ENCODE measurements around the gene MYBBP1A. TPM values are rescaled to one million over a fixed set of nuclear protein-coding genes. Genes with fewer than 3 reads are reported as not detected.

The MYBBP1A gene
- polyA plus RNA-seq, 2 of the 4 experiments (the other 2 are of a cell fraction): 42.9 to 95.1 TPM

DNA sequence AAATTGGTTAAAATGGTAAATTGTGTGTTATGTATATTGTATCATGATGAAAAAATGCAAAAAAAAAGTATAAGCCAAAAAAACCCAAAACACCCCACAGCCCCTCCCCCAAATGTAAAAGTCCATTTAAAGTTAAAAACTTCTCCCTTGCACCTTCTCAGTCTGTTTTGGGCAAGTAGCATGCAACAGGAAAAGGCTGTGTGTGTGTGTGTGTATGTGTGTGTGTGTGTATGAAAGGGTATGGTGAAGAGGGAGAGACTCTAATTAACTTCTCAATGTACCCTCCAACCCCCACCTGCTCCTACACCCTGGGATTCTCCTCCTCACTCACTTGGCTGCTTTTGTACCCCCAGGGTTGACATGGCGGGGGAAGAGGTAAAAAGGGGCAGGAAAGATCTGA is 14.4 kb upstream of the MYBBP1A start:
- no peak overlapping the region for H3K4me3 ChIP-seq
- DNase-seq (ENCODE audit: low read depth in 1 of 2, low spot score in 1 of 2) (no peak), FAIRE-seq (no peak), ATAC-seq (no peak)
- no peaks in the 10 kb centered on the region for H3K9me3 ChIP-seq
- POLR2A ChIA-PET: no interaction called here
- no peak overlapping the region for H3K4me2 ChIP-seq
- H3K27ac ChIP-seq: no peak overlapping the region
- WGBS (ENCODE audit: missing lambda C conversion rate): 94% methylated on average over 1 of the region's 1 CpG
- H3K4me1 ChIP-seq: peaks cover 10% of the 10 kb centered on the region; the same call in 1 of the 3 replicates
- CTCF ChIA-PET: interaction anchor here (0.6 to 7.5 kb wide), 10 partner anchors 9 to 243 kb away, joined by 3 to 238 read pairs (median 6); partner anchors contain the start of gene GGT6
- TF ChIP-seq, protein P1, sequence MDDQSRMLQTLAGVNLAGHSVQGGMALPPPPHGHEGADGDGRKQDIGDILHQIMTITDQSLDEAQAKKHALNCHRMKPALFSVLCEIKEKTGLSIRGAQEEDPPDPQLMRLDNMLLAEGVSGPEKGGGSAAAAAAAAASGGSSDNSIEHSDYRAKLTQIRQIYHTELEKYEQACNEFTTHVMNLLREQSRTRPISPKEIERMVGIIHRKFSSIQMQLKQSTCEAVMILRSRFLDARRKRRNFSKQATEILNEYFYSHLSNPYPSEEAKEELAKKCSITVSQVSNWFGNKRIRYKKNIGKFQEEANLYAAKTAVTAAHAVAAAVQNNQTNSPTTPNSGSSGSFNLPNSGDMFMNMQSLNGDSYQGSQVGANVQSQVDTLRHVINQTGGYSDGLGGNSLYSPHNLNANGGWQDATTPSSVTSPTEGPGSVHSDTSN (IDR thresholded peaks at IDR 0.05): no peak
- TF ChIP-seq FOXS1 (CRISPR knock-in tag; IDR thresholded peaks at IDR 0.05): no peak

DNA sequence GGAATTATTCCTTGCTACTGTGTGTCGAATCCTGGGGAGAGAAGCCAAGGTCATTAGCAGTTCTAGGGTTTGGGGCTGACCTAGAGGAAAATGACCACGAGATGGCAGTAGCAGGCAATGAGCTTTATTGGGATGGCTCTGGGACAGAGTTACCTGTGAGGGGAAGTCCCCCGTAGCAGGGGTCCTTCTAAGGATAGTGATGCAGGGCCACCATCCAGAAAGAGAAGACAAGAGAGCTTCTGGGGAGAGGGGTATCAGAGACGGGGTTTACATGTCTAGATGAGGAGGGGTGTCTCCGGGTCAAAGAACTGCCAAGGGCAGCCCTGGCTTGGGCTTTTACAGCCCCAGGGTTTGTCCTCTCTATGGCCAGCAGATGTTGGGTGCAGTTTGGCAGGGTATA is 11.6 kb upstream of the MYBBP1A start:
- WGBS (ENCODE audit: missing lambda C conversion rate): 7% methylated on average over 5 of the region's 5 CpGs
- H3K4me2 ChIP-seq: no peak overlapping the region
- H3K4me3 ChIP-seq: no peak overlapping the region
- peak; percentile 70 to 94 for DNase-seq (ENCODE audit: low read depth in 1 of 2, low spot score in 1 of 2)
- TF ChIP-seq, protein P2, sequence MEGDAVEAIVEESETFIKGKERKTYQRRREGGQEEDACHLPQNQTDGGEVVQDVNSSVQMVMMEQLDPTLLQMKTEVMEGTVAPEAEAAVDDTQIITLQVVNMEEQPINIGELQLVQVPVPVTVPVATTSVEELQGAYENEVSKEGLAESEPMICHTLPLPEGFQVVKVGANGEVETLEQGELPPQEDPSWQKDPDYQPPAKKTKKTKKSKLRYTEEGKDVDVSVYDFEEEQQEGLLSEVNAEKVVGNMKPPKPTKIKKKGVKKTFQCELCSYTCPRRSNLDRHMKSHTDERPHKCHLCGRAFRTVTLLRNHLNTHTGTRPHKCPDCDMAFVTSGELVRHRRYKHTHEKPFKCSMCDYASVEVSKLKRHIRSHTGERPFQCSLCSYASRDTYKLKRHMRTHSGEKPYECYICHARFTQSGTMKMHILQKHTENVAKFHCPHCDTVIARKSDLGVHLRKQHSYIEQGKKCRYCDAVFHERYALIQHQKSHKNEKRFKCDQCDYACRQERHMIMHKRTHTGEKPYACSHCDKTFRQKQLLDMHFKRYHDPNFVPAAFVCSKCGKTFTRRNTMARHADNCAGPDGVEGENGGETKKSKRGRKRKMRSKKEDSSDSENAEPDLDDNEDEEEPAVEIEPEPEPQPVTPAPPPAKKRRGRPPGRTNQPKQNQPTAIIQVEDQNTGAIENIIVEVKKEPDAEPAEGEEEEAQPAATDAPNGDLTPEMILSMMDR (IDR thresholded peaks at IDR 0.05): peak; percentile 88
- TF ChIP-seq SMC3 (IDR thresholded peaks at IDR 0.05) (peak; percentile 86), RAD21 (conservative IDR thresholded peaks at IDR 0.05 in 1 of 2, IDR thresholded peaks at IDR 0.05 in 1 of 2) (peak; percentile 83 to 90), ESRRA (IDR thresholded peaks at IDR 0.05; ENCODE audit: borderline replicate concordance, low read length) (0 out of 2 replicates have a peak, but pooled peaks have one; percentile 53), NR3C1 (IDR thresholded peaks at IDR 0.05) (no peak), EP300 (IDR thresholded peaks at IDR 0.05) (no peak), CHD2 (IDR thresholded peaks at IDR 0.05; ENCODE audit: low read length, partially characterized antibody) (no peak)
- H3K27ac ChIP-seq: no peak overlapping the region
- peak; percentile 78 to 93; a peak in 5 of 6 replicates for ATAC-seq
- H3K9me3 ChIP-seq: no peaks in the 10 kb centered on the region
- 0 out of 3 replicates have a peak, but pooled peaks cover 4% of the 10 kb centered on the region for H3K4me1 ChIP-seq
- CTCF ChIA-PET: interaction anchor here (0.6 to 7.5 kb wide), 86 partner anchors 10 to 839 kb away, joined by 3 to 238 read pairs (median 4); partner anchors contain the start of genes ARRB2, C17orf107, CAMTA2 and CHRNE
- peak; percentile 95 for FAIRE-seq
- POLR2A ChIA-PET: interaction anchor here (0.9 to 1.6 kb wide), 4 partner anchors 11 to 343 kb away, joined by 3 to 8 read pairs (median 3); partner anchors contain the start of gene MYBBP1A

DNA sequence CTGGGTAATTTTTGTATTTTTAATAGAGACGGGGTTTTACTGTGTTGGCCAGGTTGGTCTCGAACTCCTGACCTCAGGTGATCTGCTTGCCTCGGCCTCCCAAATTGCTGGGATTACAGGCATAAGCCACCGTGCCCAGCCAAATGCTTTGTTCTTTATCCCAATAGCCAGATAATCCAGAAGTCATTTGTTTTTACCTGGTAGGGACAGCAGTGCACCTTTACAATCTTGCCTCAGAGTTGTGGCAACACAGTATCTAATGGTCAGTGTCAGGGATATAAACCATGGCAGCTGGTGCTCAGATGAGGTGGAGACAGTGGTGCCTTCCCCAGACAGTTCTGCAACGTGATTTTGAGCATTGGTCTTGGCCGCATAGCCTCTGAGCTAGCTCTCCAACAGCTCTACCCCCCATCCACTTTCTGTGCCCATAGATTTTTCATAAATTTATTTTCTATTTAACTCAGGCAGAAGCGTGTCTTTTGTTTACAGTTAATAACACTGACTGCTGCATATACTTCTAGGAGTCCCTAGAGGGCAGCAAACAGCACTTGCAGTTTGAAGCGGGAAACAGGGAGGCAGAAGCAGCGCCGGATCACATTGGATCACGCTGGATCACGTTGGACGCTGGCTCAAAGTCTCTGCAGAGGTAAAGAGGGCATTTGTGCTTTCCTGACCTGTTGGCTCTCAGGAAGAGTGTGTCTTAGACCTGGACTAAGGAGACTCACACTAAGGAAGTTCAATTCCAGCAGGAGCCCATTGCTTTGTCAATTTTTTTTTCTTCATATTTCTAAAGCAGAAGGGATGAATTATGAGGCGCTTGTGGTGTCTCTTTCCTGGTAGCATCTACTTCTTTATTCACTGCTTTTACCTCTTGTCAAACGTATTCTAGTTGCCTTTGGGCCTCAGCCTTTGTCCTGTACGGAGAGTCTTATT is 10.3 kb upstream of the MYBBP1A start:
- whole genome bisulfite sequencing (ENCODE audit: missing lambda C conversion rate): 24% methylated on average over 16 of the region's 16 CpGs
- H3K4me1 ChIP-seq: 0 out of 3 replicates have a peak, but pooled peaks cover 4% of the 10 kb centered on the region
- peak overlapping the region; percentile 62 for H3K4me2 ChIP-seq
- peak; percentile 79 for FAIRE-seq
- ChIA-PET POLR2A (interaction anchor here (1.8 kb wide), 1 partner anchor 10 kb away, joined by 5 read pairs; the partner anchor contains the start of gene MYBBP1A), CTCF (interaction anchor here (0.6 to 7.5 kb wide), 53 partner anchors 8 to 502 kb away, joined by 3 to 238 read pairs (median 6); partner anchors contain the start of genes CAMTA2, MYBBP1A, PELP1 and PLD2)
- peak; percentile 90 to 92 for ATAC-seq
- peak; percentile 92 for DNase-seq (ENCODE audit: low read depth in 1 of 2, low spot score in 1 of 2)
- H3K4me3 ChIP-seq: no peak overlapping the region
- peak overlapping the region in 1 of 2 experiments; percentile 25; a peak in 1 of 6 replicates for H3K27ac ChIP-seq
- no peaks in the 10 kb centered on the region for H3K9me3 ChIP-seq
- TF ChIP-seq NR3C1 (IDR thresholded peaks at IDR 0.05) (no peak), HDAC2 (IDR thresholded peaks at IDR 0.05) (no peak), POLR2A (IDR thresholded peaks at IDR 0.05; ENCODE audit: low read length) (no peak), KDM1A (IDR thresholded peaks at IDR 0.05; ENCODE audit: low read depth) (no peak), GATA3 (IDR thresholded peaks at IDR 0.05; ENCODE audit: borderline replicate concordance) (no peak), JUNB (IDR thresholded peaks at IDR 0.05) (no peak), HOXA7 (CRISPR knock-in tag; IDR thresholded peaks at IDR 0.05) (no peak), POLR2AphosphoS2 (conservative IDR thresholded peaks at IDR 0.05; ENCODE audit: low read length) (no peak), SMC3 (IDR thresholded peaks at IDR 0.05) (peak; percentile 51), BCL3 (IDR thresholded peaks at IDR 0.05) (no peak), CBX8 (IDR thresholded peaks at IDR 0.05) (no peak), EP300 (IDR thresholded peaks at IDR 0.05) (no peak), EHF (CRISPR knock-in tag; IDR thresholded peaks at IDR 0.05) (no peak), RAD21 (conservative IDR thresholded peaks at IDR 0.05 in 1 of 2, IDR thresholded peaks at IDR 0.05 in 1 of 2) (peak; percentile 51 to 68), HOXB5 (CRISPR knock-in tag; IDR thresholded peaks at IDR 0.05) (no peak), USF2 (IDR thresholded peaks at IDR 0.05) (peak; percentile 69)
- TF ChIP-seq, protein P3, sequence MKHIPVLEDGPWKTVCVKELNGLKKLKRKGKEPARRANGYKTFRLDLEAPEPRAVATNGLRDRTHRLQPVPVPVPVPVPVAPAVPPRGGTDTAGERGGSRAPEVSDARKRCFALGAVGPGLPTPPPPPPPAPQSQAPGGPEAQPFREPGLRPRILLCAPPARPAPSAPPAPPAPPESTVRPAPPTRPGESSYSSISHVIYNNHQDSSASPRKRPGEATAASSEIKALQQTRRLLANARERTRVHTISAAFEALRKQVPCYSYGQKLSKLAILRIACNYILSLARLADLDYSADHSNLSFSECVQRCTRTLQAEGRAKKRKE (CRISPR knock-in tag; IDR thresholded peaks at IDR 0.05; ENCODE audit: low read depth): no peak
- TF ChIP-seq, protein P4, sequence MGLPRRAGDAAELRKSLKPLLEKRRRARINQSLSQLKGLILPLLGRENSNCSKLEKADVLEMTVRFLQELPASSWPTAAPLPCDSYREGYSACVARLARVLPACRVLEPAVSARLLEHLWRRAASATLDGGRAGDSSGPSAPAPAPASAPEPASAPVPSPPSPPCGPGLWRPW (IDR thresholded peaks at IDR 0.05): no peak
- TF ChIP-seq, protein P5, sequence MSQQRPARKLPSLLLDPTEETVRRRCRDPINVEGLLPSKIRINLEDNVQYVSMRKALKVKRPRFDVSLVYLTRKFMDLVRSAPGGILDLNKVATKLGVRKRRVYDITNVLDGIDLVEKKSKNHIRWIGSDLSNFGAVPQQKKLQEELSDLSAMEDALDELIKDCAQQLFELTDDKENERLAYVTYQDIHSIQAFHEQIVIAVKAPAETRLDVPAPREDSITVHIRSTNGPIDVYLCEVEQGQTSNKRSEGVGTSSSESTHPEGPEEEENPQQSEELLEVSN (IDR thresholded peaks at IDR 0.05; ENCODE audit: borderline replicate concordance, low read depth): peak; percentile 99
